GM12875 (cell line): Measurements from ENCODE around the gene PSMD13.

ENCODE experiments used
- H3K4me3 ChIP-seq: one replicate; pipeline ENCODE4 v1.5.1; 2011; ENCODE audit warnings: low read depth, low read length, control low read depth
- CTCF ChIP-seq: IDR thresholded peaks from 2 replicates; pipeline ENCODE4 v1.5.1; 2011; ENCODE audit warnings: low read depth, mild to moderate bottlenecking, control low read depth, inconsistent platforms, low read length, moderate library complexity, borderline replicate concordance; ENCODE audit not compliant: insufficient read depth

The PSMD13 gene

GRCh38 chr11:210122-210802, 26.5 kb upstream of the PSMD13 start:
- H3K4me3 ChIP-seq = no peak overlapping the region
- TF ChIP-seq CTCF = no peak

DNA sequence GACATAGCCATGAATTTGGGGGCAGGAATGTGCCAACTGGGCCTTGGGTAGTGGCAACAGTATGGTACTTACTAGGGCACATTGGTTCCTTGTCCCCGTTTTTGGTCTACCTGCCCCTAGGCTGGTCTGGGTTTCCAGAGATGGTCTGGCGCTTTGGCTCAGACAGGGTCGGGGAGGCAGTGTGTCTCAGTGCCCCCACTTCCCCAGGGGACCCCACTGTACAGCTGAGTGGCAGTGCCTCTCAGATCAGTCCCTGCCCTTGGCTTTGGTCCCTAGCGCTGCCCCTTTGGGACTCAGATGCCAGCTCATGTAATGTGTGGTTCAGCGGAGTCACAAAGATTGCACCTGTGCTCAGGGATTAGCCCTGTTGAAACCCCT, 26.0 kb upstream of the PSMD13 start:
- no peak for TF ChIP-seq CTCF
- H3K4me3 ChIP-seq = no peak overlapping the region

DNA sequence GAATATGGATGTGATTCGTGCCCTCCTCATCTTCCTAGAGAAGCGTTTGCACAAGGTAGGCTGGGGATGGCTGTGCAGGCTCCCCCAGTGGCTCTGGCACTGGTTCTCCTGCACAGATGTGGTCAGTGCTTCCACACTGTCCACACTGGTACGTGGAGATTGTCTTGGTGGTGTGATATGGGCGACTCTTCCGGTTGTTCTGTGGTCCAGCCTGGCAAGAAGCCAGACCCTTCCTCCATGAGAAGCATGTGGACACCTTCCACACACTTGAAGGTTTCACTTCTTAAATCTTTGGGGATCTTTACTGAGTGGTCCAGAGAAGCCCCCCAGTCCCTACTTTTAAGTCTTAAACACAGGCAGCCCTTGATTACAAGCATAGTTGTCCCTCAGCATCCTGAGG, 25.5 kb upstream of the PSMD13 start:
- no peak overlapping the region for H3K4me3 ChIP-seq
- TF ChIP-seq CTCF = no peak

GRCh38 chr11:211741-212140, 25.0 kb upstream of the PSMD13 start:
- TF ChIP-seq CTCF = no peak
- no peak overlapping the region for H3K4me3 ChIP-seq

GRCh38 chr11:212150-213100, 24.4 kb upstream of the PSMD13 start:
- TF ChIP-seq CTCF = no peak
- no peak overlapping the region for H3K4me3 ChIP-seq

DNA sequence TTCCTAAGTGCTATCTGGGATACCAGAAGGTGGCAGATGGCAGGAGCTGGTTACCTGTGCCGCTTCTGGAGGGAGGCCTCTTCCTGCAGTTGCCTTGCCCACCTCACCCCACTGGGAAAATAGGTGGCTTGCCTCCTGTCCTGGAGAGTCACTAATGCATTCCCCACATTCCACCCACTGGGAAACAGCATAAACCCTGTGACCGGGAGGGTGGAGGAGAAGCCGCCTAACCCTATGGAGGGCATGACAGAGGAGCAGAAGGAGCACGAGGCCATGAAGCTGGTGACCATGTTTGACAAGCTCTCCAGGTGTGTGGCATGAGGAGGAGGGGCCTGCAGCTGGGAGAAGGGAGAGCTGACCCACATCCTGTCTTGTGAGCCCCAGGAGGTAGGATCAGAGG, 23.7 kb upstream of the PSMD13 start:
- TF ChIP-seq CTCF = no peak
- no peak overlapping the region for H3K4me3 ChIP-seq
